Activated CD8-positive, alpha-beta T cell treated with anti-CD3 and anti-CD28 coated beads for 36 hours (primary cell): Measurements from ENCODE around the gene GAS2L1. TPM values are rescaled to one million over a fixed set of nuclear protein-coding genes. Genes with fewer than 3 reads are reported as not detected.

Source experiments
- ATAC-seq: fragments of 200-7000 bp; cut with Tn5 transposase; one replicate; pipeline ENCODE4 v1.10.0; 2021; ENCODE audit warnings: mild to moderate bottlenecking, moderate library complexity
- CTCF ChIA-PET: fragments of 350-600 bp; sonication (Branson Sonifier 250); formaldehyde crosslinking; loops from one replicate; lab custom pipeline; 2021; ENCODE audit warnings: antibody characterized with exemption; lab: Charles Lee
- POLR2A ChIA-PET: fragments of 350-600 bp; sonication (Branson Sonifier 250); formaldehyde crosslinking; loops from one replicate; lab custom pipeline; 2021; ENCODE audit warnings: antibody characterized with exemption; lab: Charles Lee
- DNase-seq: peaks from one replicate; pipeline ENCODE4 v3.0.0-alpha.2; 2020
- H3K27ac Mint-ChIP-seq: one replicate; pipeline ENCODE4 v1.8.0; 2021; ENCODE audit warnings: mild to moderate bottlenecking, mixed read lengths
- H3K27me3 Mint-ChIP-seq: one replicate; pipeline ENCODE4 v1.8.0; 2021; ENCODE audit warnings: mixed read lengths
- H3K36me3 Mint-ChIP-seq: one replicate; pipeline ENCODE4 v1.8.0; 2021; ENCODE audit warnings: low read depth, mixed read lengths
- H3K4me1 Mint-ChIP-seq: one replicate; pipeline ENCODE4 v1.8.0; 2021; ENCODE audit warnings: low read depth, mixed read lengths
- H3K4me3 Mint-ChIP-seq: one replicate; pipeline ENCODE4 v1.8.0; 2021; ENCODE audit warnings: mild to moderate bottlenecking, moderate library complexity, mixed read lengths
- H3K9me3 Mint-ChIP-seq: one replicate; pipeline ENCODE4 v1.8.0; 2021; ENCODE audit warnings: mixed read lengths
- intact Hi-C: fragments of 100-400 bp; cut with micrococcal nuclease; formaldehyde crosslinking; loops from one replicate; pipeline ENCODE4 v1.10.0; 2022
- total RNA-seq, 2 experiments: library from RNA; stranded (reverse); gene quantifications; one replicate each; pipeline ENCODE4 v1.2.3, GENCODE V29; 2021
- TF ChIP-seq, protein P1 (sequence below): fragments of 200-600 bp; IDR thresholded peaks from one replicate; pipeline ENCODE4 v1.8.0; 2022; ENCODE audit warnings: antibody characterized with exemption, mild to moderate bottlenecking

GAS2L1 gene
- total RNA-seq, 2 experiments from 2014 or later = 0.36 to 1.1 TPM

DNA sequence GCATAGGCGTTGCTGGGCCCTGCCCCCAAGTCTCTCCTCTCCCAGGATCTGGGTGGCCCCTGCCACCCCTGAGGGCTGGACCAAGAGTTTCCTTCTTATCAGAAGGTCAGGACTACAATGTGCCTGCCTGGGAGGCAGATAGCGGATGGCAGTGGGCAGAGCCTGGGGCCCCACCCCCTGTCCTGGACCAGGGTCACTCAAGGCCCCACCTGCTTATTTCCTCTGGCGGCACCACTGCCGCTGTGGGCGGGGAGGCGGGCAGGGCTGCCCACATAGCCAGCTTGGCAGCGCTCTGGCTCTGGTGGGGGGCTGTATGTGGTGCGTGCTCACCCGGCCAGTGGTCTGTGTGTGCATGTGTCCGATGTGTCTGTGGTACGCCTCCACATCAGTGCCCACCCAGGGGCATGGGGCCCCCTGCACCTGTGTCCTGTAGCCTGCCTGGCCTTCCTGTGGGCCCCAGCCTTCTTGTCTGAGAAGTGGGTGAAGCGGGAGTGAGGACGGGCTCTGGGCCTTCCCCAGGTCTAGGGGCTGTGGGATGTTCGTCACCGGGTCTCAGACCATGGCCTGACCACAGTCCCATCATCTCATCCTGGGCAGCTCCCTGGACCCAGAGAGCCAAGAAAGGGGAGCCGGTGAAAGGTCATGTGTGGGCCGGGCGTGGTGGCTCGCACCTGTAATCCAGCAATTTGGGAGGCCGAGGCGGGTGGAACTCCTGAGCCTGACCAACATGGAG is 3.0 kb downstream of the GAS2L1 start:
- Mint-ChIP-seq H3K36me3 (no peaks in the 10 kb centered on the region), H3K27ac (no peak overlapping the region), H3K9me3 (no peaks in the 10 kb centered on the region), H3K4me3 (no peak overlapping the region), H3K4me1 (peaks cover 46% of the 10 kb centered on the region), H3K27me3 (peaks cover 45% of the 10 kb centered on the region)
- TF ChIP-seq, protein P1, sequence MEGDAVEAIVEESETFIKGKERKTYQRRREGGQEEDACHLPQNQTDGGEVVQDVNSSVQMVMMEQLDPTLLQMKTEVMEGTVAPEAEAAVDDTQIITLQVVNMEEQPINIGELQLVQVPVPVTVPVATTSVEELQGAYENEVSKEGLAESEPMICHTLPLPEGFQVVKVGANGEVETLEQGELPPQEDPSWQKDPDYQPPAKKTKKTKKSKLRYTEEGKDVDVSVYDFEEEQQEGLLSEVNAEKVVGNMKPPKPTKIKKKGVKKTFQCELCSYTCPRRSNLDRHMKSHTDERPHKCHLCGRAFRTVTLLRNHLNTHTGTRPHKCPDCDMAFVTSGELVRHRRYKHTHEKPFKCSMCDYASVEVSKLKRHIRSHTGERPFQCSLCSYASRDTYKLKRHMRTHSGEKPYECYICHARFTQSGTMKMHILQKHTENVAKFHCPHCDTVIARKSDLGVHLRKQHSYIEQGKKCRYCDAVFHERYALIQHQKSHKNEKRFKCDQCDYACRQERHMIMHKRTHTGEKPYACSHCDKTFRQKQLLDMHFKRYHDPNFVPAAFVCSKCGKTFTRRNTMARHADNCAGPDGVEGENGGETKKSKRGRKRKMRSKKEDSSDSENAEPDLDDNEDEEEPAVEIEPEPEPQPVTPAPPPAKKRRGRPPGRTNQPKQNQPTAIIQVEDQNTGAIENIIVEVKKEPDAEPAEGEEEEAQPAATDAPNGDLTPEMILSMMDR = no peak
- ChIA-PET POLR2A (interaction anchor here (1.8 kb wide), 1 partner anchor 31 kb away, joined by 7 read pairs; no protein-coding TSS in a partner anchor), CTCF (no interaction called here)
- ATAC-seq = no peak
- intact Hi-C loops = no loop called here
- DNase-seq = no peak

DNA sequence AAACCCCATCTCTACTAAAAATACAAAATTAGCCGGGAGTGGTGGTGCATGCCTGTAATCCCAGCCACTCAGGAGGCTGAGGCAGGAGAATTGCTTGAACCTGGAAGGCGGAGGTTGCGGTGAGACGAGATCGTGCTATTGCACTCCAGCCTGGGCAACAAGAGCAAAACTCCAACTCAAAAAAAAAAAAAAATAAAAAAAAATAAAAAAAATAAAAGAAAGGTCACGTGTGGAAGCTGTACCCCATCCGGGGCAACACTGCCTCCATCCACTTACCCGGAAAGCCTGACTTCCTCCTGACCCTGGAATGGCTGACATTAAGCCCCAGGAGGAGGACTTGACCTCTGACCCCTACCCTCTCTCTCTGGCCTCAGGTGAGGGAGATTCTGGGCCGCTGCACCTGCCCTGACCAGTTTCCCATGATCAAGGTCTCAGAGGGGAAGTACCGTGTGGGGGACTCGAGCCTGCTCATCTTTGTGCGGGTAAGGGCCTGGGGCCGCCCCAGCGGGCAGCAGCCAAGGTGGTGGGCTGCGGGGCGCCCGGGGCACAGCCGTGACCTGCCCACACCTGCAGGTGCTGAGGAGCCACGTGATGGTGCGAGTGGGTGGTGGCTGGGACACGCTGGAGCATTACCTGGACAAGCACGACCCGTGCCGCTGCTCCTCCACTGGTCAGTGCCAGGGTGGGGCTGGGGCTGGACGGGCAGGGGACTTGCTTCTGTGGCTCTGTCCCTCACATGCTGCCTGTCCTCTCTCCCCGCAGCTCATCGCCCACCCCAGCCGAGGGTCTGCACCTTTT is 3.8 kb downstream of the GAS2L1 start:
- Mint-ChIP-seq H3K4me1 (peaks cover 49% of the 10 kb centered on the region), H3K27me3 (peaks cover 44% of the 10 kb centered on the region), H3K4me3 (no peak overlapping the region), H3K27ac (no peak overlapping the region), H3K36me3 (no peaks in the 10 kb centered on the region), H3K9me3 (no peaks in the 10 kb centered on the region)
- intact Hi-C loops = no loop called here
- POLR2A ChIA-PET = interaction anchor here (1.0 to 1.6 kb wide), 3 partner anchors 8 to 43 kb away, joined by 3 to 4 read pairs (median 3); partner anchors contain the start of gene RHBDD3
- TF ChIP-seq, protein P1 = no peak
- CTCF ChIA-PET = no interaction called here
- ATAC-seq = no peak
- DNase-seq = no peak

DNA sequence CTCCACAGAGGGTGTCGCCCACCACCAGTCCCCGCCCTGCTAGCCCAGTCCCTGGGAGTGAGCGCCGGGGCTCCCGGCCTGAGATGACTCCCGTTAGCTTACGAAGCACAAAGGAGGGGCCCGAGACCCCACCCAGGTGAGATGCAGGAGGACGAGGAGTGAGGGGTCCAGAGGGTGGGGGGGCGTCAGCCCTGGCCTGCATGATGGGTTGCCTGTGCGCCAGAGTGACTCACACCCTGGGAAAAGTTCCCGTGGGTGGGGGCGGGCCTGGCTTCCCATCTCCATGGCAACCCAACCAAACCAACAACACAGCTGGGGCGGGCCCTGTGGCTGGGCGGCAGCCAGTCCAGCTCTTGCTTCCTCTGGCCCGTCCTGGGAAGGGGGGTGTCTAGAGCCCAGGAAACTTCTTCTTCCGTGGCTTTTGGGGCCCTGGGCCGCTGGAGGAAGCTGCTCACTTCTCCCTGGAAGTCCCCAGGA is 4.5 kb downstream of the GAS2L1 start:
- CTCF ChIA-PET = no interaction called here
- peak; percentile 53 for ATAC-seq
- no peaks in the 10 kb centered on the region for H3K9me3 Mint-ChIP-seq

DNA sequence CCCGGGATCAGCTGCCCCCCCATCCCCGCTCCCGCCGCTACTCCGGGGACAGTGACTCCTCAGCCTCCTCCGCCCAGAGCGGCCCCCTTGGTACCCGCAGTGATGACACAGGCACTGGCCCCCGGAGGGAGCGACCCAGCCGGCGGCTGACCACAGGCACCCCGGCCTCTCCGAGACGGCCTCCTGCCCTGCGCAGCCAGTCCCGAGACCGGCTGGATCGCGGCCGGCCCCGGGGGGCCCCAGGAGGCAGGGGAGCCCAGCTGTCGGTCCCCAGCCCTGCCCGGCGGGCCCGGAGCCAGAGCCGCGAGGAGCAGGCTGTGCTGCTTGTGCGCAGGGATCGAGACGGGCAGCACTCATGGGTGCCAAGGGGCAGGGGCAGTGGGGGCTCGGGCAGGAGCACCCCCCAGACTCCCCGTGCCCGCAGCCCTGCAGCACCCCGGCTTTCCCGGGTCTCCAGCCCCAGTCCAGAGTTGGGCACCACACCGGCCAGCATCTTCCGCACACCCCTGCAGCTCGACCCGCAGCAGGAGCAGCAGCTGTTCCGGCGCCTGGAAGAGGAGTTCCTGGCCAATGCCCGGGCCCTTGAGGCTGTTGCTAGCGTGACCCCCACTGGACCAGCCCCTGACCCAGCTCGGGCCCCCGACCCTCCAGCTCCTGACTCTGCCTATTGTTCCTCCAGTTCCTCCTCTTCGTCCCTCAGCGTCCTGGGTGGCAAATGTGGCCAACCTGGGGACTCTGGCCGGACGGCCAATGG is 5.2 kb downstream of the GAS2L1 start:
- Mint-ChIP-seq H3K4me1 (peaks cover 43% of the 10 kb centered on the region), H3K9me3 (no peaks in the 10 kb centered on the region), H3K36me3 (no peaks in the 10 kb centered on the region), H3K27ac (no peak overlapping the region), H3K27me3 (peaks cover 43% of the 10 kb centered on the region), H3K4me3 (no peak overlapping the region)
- TF ChIP-seq, protein P1 = no peak
- ATAC-seq (no peak), DNase-seq (no peak)
- POLR2A ChIA-PET = interaction anchor here (0.7 to 1.6 kb wide), 2 partner anchors 9 kb away, joined by 3 to 4 read pairs; no protein-coding TSS in a partner anchor
- CTCF ChIA-PET = interaction anchor here (1.2 kb wide), 1 partner anchor 19 kb away, joined by 3 read pairs; no protein-coding TSS in a partner anchor
- intact Hi-C loops = no loop called here

More for the DNA sequence above, 4.5 kb downstream of the GAS2L1 start:
- DNase-seq = peak; percentile 84
- peaks cover 41% of the 10 kb centered on the region for H3K27me3 Mint-ChIP-seq
- intact Hi-C loops = no loop called here
- TF ChIP-seq, protein P1 = no peak
- no peaks in the 10 kb centered on the region for H3K36me3 Mint-ChIP-seq
- peaks cover 48% of the 10 kb centered on the region for H3K4me1 Mint-ChIP-seq
- H3K27ac Mint-ChIP-seq = no peak overlapping the region
- POLR2A ChIA-PET = interaction anchor here (0.7 to 1.6 kb wide), 4 partner anchors 9 to 44 kb away, joined by 3 to 4 read pairs (median 3); partner anchors contain the start of gene RHBDD3
- no peak overlapping the region for H3K4me3 Mint-ChIP-seq
